ENCODE data around the gene SLCO1A2.

GRCh38 chr12:21300632-21301031 lies 34.1 kb downstream of the SLCO1A2 start:
- TF ChIP-seq, protein P1, sequence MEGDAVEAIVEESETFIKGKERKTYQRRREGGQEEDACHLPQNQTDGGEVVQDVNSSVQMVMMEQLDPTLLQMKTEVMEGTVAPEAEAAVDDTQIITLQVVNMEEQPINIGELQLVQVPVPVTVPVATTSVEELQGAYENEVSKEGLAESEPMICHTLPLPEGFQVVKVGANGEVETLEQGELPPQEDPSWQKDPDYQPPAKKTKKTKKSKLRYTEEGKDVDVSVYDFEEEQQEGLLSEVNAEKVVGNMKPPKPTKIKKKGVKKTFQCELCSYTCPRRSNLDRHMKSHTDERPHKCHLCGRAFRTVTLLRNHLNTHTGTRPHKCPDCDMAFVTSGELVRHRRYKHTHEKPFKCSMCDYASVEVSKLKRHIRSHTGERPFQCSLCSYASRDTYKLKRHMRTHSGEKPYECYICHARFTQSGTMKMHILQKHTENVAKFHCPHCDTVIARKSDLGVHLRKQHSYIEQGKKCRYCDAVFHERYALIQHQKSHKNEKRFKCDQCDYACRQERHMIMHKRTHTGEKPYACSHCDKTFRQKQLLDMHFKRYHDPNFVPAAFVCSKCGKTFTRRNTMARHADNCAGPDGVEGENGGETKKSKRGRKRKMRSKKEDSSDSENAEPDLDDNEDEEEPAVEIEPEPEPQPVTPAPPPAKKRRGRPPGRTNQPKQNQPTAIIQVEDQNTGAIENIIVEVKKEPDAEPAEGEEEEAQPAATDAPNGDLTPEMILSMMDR (IDR thresholded peaks at IDR 0.05; ENCODE audit: borderline replicate concordance, extremely low read depth, low read length, poor library complexity, severe bottlenecking): no peak
- TF ChIP-seq EZH2 (IDR thresholded peaks at IDR 0.05; ENCODE audit: borderline replicate concordance, low read depth, low read length, severe bottlenecking): no peak

Measured in DND-41 (cell line).